Dedifferentiated amniotic fluid mesenchymal stem cell (primary cell): Measurements from ENCODE around the gene KPNA6.
"Not testable (repeated sequence)": the region's sequence is repeated elsewhere in the genome, so short reads cannot be mapped to it uniquely, and the experiment has no call there.

Experiments used
- DNase-seq: peaks from one replicate; pipeline ENCODE4 v3.0.0-alpha.2; 2016; ENCODE audit errors: extremely low spot score

Gene KPNA6

DNA sequence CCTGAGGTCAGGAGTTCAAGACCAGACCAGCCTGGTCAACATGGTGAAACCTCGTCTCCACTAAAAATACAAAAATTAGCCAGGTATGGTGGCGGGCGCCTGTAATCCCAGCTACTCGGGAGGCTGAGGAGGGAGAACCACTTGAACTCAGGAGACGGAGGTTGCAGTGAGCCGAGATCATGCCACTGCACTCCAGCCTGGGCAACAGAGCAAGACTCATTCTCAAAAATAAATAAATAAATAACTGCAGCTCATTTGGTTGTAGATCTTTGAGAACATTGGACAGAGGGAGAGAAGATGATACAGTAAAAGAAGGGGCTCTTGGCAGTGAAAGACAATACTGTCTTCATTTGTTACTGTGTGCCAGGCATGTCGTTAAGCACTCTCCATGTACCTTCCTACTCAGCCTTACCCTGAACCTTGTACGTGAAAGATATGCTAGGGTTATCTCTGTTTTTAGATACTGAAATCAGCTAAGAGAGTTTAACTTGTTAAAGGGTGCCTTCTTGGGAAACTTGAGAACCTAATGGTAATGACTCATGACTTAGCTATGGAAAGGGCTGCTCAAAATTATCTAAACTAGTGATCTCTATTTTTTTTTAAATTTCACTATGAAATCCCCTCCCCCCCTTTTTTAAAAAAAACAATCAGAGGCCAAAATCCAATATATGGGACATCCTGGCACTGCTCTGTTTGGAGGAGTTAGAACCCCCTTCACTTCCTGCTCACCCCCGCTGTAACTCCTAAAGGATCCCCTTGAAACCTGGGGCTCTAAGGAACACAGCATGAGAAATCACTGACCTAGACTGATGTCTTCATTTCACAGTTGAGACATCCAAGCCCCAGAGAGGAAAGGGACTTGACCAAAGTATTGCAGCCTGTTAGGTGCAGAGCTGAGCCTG is 6.8 kb upstream of the KPNA6 start:
- DNase-seq: peak; percentile 50

DNA sequence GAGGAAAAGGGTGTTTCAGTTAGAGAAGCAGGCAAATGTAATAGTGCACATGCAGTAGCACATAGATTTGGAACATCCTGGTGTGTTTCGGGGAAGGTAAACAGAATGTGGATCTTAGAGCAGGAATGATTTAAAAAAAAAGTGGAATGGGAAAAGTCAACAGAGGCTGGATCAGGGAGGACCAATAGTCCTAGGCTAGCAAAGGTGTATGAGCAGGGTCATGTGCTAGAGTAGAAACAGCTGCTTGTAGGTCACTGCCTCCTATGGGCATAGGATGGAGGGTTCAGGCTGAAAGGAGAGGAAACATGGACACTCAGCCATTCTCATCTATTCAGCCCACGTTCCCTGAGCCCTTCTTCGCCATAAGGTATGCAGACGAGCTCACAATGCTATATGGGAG is 3.7 kb upstream of the KPNA6 start:
- DNase-seq: no peak

DNA sequence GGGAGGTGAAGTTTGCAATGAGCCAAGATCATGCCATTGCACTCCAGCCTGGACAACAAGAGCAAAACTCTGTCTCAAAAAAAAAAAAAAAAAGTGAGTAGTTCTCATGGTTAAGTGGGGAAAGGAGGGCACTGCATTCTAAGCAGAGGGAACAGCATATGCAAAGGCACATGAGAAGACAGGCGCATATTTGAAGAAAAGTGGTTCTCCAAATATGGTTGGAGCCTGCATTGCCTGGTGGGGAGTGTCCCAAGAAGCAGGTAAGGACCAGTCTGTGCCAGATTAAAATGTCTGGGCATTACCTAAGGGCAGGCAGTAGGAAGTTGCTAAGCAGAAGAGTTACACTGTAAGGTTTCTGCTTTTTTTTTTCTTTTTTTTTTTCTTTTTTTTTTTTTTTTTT is 2.5 kb upstream of the KPNA6 start:
- no peak for DNase-seq

DNA sequence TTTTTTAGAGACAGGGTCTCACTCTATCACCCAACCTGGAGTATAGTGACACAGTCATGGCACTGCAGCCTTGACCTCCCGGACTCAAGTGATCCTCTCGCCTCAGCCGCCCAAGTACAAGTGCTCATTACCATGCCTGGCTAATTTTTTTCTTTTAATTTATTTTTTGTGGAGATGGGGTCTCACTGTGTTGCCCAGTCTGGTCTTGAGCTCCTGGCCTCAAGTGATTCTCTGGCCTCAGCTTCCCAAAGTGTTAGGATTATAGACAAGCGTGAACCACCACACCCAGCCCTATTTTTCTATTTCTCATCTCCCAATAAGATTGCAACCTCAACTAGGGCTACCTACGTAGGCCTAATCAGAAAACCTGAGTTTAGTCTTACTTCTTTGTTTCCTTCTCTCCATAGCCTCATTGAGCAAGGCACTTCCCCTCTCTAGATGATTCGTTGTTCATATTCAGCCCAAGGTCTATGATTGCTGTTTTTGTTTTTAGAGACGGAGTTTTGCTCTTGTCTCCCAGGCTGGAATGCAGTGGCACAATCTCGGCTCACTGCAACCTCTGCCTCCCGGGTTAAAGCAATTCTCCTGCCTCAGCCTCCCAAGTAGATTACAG is 1.1 kb upstream of the KPNA6 start:
- no peak for DNase-seq

DNA sequence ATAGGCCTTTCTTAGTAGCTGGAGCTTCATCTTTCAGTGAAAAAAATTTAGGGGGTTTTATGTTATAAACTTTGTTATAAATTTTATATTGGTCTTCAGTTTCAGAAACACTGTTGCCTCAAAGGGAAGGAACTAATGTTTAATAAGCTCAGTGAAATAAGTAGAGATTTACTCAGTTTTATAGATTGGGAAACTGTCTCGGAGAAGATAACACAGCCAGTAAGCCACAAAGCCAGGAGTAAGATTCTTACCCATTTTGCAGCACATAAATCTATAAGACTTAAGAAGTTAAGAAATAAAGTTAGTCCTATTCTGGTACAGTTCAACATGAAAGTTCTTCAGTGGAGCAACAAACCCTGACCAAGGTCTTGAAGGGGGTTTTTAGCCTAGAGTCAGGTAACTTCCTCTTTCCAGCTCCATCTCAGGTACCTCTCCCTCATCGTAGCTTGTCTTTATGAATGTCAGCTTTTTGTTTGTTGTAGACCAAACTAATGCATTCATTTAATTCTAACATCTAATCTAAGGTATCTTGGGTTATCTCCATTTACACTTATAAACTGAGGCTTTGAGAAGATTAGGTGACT is 3.3 kb downstream of the KPNA6 start:
- DNase-seq: no peak

DNA sequence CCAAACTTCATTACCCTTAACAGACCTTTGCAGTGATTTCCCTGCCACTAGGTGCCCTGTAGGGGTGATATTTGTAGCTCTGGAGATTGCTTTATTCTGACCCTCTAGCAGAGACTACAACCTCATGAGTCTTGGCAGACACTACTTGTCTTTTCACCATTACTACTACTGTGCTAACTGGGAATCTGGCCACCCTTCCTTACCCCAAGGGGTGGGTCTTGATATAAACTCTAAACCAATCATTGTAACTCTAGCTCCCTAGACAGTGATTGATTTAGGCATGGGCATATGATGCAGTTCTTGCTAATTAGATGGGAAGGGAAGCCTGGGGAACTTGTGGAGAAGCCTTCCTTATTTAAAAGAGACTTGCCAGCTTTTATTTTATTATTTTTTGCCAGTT is 3.9 kb downstream of the KPNA6 start:
- DNase-seq: no peak

DNA sequence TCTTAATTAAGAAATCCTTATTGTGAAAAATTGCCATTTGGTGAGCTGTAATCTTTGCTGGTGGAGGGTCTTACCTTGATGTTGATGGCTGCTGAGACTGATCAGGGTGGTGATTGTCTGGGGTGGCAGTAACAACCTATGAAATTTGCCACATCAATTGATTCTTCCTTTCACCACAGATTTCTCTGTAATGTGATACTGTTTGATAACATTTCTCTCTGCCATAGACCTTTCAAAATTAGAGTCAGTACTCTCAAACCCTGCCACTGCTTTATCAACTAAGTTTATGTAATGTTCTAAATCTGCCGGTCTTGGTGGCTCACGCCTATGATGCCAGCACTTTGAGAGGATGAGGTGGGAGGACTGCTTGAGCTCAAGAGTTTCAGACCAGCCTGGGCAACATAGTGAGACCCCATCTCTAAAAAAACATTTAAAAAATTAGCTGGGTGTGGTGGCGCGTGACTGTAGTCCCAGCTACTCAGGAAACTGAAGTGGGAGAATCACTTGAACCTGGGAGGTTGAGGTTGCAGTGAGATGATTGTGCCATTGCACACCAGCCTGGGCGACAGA is 5.0 kb downstream of the KPNA6 start:
- no peak for DNase-seq

- DNase-seq: not testable (repeated sequence)
Observed at GRCh38 chr1:32113436-32113835, 5.6 kb downstream of the KPNA6 start.

- DNase-seq: no peak
Observed at GRCh38 chr1:32114420-32114819, 6.6 kb downstream of the KPNA6 start.

DNA sequence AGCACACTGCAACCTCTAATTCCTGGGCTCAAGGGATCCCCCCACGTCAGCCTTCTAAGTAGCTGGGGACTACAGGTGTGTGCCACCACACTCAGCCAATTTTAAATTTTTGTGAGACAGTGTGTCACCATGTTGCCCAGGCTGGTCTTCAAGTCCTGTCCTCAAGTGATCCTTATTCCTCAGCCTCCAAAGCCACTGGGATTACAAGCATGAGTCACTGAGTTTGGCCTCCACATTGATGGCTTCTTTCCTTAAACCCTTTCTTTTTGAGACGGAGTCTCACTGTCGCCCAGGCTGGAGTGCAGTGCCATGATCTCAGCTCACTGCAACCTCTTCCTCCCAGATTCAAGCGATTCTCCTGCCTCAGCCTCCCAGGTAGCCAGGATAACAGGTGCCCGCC is 7.6 kb downstream of the KPNA6 start:
- DNase-seq: no peak

DNA sequence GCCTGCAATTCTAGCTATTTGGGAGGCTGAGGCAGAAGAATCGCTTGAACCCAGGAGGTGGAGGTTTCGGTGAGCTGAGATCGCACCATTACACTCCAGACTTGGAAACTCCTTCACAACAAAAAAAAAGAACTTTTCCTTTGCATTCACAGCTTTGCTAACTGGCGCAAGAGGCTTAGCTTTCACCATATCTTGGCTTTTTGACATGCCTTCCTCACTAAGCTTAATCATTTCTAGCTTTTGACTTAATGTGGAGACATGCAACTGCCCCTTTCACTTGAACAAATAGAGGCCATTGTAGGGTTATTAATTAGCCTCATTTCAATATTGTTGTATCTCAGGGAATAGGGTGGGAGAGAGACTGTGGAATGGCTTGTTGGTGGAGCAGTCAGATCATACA is 8.7 kb downstream of the KPNA6 start:
- DNase-seq: no peak

GRCh38 chr1:32122151-32122550 is 14.3 kb downstream of the KPNA6 start:
- DNase-seq: no peak

- not testable (repeated sequence) for DNase-seq
Observed at GRCh38 chr1:32123361-32123760, 15.5 kb downstream of the KPNA6 start.

- DNase-seq: no peak
Observed at GRCh38 chr1:32125313-32125712, 17.5 kb downstream of the KPNA6 start.

DNA sequence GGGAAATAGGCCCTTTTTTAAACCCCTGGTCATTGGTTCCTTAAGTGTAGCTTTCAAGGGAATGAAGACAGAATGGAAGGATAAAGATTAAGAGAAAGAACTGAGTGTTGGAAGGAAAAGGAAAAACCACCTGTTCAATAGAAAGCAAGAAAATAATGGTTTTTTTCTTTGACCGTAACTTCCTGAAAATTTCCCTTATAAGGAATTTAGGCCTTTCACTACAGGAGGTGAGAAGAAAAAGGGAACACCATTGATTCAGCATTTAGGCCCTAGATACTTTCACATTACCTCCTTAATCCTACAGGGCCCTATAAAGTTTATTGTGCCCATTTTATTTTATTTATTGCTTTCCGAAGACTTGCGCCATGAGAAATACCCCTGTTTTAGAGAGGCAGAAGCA is 18.9 kb downstream of the KPNA6 start:
- no peak for DNase-seq

GRCh38 chr1:32127409-32128198 is 19.7 kb downstream of the KPNA6 start:
- no peak for DNase-seq

GRCh38 chr1:32128479-32128878 is 20.6 kb downstream of the KPNA6 start:
- no peak for DNase-seq

DNA sequence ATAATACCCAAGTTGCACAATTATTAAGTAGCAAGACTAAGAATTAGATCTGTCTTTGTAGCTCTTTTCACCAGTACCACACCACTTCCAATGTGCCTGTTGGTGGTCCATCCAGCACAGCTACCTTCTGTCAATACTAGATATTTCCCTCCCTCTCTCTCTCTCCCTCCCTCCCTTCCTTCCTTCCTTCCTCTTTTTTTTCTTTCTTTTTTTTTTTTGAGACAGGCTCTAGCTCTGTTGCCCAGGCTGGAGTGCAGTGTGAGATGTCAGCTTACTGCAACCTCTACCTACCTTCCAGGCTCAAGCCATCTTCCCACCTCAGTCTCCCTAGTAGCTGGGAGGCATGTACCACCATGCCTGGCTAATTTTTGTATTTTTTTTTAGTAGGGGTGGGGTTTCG is 21.1 kb downstream of the KPNA6 start:
- no peak for DNase-seq

GRCh38 chr1:32133950-32134280 is 26.1 kb downstream of the KPNA6 start:
- DNase-seq: not testable (repeated sequence)

DNA sequence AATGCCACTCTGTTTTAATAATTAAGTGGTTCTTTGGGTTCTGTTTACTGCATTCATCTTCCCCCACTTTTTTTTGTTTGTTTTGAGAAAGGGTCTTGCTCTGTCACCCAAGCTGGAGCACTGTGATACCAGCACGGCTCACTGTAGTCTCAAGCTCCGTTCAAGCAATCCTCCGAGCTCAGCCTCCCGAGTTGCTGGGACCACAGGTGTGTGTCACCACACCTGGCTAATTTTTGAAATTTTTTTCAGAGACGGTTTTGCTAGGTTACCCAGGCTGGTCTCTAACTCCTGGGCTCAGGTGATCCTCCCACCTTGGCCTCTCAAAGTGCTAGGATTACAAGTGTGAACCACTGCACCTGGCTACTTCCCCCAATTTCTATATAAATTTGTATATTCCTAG is 29.3 kb downstream of the KPNA6 start:
- DNase-seq: no peak

DNA sequence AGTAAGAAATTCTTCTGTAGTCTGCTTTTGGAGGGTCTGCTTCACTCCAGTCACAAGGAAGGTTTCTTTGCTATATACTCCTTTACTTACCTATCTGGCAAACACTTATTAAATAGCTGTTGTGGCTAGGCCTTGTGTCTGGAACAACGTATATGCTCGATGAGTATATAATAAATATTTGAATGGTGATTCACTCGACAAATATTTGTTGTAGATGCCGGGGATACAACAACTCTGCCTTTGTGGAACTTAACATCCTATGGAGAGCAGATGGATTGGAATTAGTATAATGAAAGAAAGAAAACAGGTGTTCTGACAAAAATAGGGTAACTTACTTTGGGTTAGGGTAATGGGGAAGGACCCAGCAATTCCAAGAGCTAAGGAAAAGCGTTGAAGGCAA is 31.1 kb downstream of the KPNA6 start:
- no peak for DNase-seq
